Cardiac muscle cell (in vitro differentiated cells and primary cell): Measurements from ENCODE around the gene SFN. TPM values are rescaled to one million over a fixed set of nuclear protein-coding genes. Genes with fewer than 3 reads are reported as not detected.

Experiments
- DNase-seq, 2 donors: peaks; one replicate each; pipeline versions ENCODE4 v3.0.0 to v3.0.0-alpha.2; 2010 to 2017; ENCODE audit warnings: low read depth in 1 of 2, low spot score in 1 of 2
- H3K27ac ChIP-seq: fragments of 200-600 bp; sonication (generic); 2 replicates; pipeline ENCODE4 v1.5.1; 2016
- H3K27me3 ChIP-seq: fragments of 200-600 bp; sonication (generic); 2 replicates; pipeline ENCODE4 v1.6.0; 2016; ENCODE audit warnings: control low read depth
- H3K36me3 ChIP-seq: fragments of 200-600 bp; sonication (generic); 2 replicates; pipeline ENCODE4 v1.5.1; 2016; ENCODE audit warnings: control low read depth
- H3K4me1 ChIP-seq: fragments of 200-600 bp; sonication (generic); 2 replicates; pipeline ENCODE4 v1.8.1; 2017; ENCODE audit warnings: low read depth, mild to moderate bottlenecking, mixed run types
- H3K4me3 ChIP-seq: fragments of 200-600 bp; sonication (generic); 2 replicates; pipeline ENCODE4 v1.5.1; 2016; ENCODE audit warnings: mild to moderate bottlenecking
- H3K9me3 ChIP-seq: fragments of 200-600 bp; sonication (generic); 2 replicates; pipeline ENCODE4 v1.5.1; 2017; ENCODE audit warnings: low read depth, mild to moderate bottlenecking, control low read depth
- polyA plus RNA-seq: library from polyadenylated mRNA; unstranded; fragments of >200 nt; fragmentation: Nextera tagmentation; extraction: Ambion mirVana; gene quantifications from 2 replicates; pipeline ENCODE4 v1.2.1, GENCODE V29; 2016
- total RNA-seq: library from RNA; depleted of rRNA; stranded (reverse); fragments of >200 nt; gene quantifications from 2 replicates; pipeline ENCODE4 v1.2.3, GENCODE V29; 2016
- TF ChIP-seq, protein P1 (sequence below): IDR thresholded peaks from 2 replicates; pipeline ENCODE4 v1.5.1; 2012; ENCODE audit warnings: low read depth, mild to moderate bottlenecking, low read length

The SFN gene
- total and polyA plus RNA-seq, 2 experiments from 2014 or later: 0.13 to 0.15 TPM

DNA sequence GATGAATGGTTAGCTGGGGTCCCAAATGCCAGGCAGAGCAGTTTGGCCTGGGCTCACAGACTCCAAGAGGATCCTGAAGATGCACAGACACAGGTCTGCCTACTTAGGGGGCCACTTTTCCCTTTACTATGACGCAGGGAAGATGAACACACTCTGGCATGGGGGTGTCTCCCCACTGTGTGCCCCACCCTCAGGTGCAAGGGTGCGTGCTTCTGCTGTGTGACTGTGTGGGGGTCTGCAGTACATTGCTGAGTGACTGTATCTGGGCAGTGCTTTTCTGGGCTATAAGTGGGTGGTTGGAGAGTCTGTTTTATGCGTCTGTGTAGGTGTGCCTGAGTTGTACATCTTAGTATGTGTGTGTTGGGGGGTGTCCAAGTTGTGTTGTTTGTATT is 47.0 kb downstream of the SFN start:
- Histone ChIP-seq H3K27ac (no peak overlapping the region), H3K4me1 (peaks cover 17% of the 10 kb centered on the region), H3K36me3 (no peaks in the 10 kb centered on the region), H3K9me3 (no peaks in the 10 kb centered on the region), H3K4me3 (no peak overlapping the region), H3K27me3 (no peaks in the 10 kb centered on the region)
- TF ChIP-seq, protein P1, sequence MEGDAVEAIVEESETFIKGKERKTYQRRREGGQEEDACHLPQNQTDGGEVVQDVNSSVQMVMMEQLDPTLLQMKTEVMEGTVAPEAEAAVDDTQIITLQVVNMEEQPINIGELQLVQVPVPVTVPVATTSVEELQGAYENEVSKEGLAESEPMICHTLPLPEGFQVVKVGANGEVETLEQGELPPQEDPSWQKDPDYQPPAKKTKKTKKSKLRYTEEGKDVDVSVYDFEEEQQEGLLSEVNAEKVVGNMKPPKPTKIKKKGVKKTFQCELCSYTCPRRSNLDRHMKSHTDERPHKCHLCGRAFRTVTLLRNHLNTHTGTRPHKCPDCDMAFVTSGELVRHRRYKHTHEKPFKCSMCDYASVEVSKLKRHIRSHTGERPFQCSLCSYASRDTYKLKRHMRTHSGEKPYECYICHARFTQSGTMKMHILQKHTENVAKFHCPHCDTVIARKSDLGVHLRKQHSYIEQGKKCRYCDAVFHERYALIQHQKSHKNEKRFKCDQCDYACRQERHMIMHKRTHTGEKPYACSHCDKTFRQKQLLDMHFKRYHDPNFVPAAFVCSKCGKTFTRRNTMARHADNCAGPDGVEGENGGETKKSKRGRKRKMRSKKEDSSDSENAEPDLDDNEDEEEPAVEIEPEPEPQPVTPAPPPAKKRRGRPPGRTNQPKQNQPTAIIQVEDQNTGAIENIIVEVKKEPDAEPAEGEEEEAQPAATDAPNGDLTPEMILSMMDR: no peak
- no peak for DNase-seq

DNA sequence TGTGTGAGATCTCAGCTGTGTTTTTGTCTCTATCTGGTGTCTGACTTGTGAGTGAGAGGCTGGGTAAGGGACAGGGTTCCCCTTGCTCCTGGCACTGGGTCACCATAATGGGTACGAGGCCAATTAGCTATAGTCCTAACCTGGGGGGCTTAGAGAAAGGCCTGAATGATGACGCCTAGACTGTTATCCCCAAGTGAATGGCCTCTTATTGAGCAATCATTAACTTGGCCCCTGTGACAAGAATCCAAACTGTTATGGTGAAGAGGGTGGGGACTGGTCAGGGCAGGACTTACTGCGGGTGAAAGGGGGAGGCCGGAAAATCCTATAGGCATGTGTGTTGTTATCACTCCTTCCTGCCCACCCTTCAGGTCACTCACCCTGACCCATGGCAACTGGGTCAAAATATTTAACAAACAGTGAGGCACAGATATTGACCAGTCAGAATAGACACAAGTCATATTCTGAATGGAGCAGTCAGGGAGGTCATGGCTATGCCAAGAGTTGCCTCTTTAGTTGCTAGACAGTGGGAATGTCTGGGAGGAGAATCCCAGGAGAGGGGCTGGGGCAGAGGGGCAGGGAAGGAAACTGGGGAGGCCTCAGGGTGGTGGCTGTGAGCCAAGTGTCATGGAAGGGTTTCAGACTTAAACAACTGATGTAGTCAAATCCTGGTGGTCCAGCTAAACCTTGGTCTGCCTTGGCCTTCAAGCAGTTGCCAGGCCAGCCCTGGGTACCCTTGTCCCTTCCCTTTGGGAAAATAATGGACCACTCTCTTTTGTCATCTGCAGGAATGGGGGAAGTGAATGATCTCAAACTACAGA is 47.6 kb downstream of the SFN start:
- Histone ChIP-seq H3K36me3 (no peaks in the 10 kb centered on the region), H3K4me1 (peaks cover 17% of the 10 kb centered on the region), H3K4me3 (no peak overlapping the region), H3K27ac (no peak overlapping the region), H3K27me3 (no peaks in the 10 kb centered on the region), H3K9me3 (no peaks in the 10 kb centered on the region)
- no peak for DNase-seq
- TF ChIP-seq, protein P1: no peak

DNA sequence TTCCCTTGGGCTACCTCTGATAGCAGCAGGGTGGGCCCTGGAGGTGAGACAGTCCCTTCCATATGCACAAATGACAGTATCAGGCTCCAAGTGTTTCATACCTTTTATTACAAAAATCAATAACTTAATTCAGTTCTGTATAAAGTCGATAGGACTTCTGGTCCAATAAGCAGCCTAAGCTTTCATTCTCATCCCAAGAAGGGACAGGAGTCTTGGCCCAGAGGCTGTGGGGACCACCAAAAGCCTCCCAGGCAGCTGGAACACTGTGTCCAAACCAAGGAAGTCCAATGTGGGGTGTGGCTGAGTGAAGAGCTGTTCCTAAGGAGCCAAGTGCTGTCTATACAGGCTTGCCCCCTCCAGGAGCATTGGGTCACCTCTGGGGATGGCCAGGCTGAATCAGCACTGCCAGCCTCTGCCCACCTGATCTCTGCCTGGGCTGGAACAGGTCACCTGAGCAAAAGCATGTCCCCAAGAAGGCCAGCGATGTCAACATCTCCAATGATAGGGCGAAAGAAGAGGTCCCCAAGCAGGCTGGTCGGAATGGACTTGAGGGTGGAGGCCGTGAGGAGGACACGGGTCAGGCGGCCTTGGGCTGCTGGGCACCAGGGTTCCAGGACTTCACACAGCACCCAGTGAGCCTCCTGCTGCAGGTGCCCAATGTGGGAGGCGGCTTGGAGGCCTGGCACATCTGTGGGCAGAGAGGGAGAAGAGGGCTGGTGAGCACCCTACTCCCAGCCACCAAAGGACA is 48.6 kb downstream of the SFN start:
- TF ChIP-seq, protein P1: no peak
- no peaks in the 10 kb centered on the region for H3K27me3 ChIP-seq
- DNase-seq: no peak

DNA sequence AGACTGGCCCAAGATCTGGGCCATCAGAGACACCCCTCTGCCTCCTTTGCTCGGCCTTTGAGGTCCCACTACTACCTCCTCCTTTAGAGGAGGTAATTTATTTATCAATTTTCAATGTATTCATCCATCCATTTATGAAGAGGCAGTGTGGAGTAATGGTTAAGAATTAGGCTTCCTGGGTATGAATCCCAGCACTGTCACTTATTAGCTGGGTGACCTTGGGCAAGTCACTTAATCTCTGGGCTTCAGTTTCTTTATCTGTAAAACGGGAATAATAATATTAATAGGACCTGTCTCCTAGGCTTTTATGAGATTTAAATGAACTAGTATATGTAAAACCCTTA is 49.2 kb downstream of the SFN start:
- TF ChIP-seq, protein P1: no peak
- Histone ChIP-seq H3K4me3 (no peak overlapping the region), H3K9me3 (no peaks in the 10 kb centered on the region), H3K27me3 (no peaks in the 10 kb centered on the region), H3K36me3 (no peaks in the 10 kb centered on the region), H3K27ac (no peak overlapping the region), H3K4me1 (peaks cover 17% of the 10 kb centered on the region)
- no peak for DNase-seq

More for the DNA sequence above, 48.6 kb downstream of the SFN start:
- peaks cover 17% of the 10 kb centered on the region for H3K4me1 ChIP-seq
- no peak overlapping the region for H3K27ac ChIP-seq
- H3K36me3 ChIP-seq: no peaks in the 10 kb centered on the region
- no peak overlapping the region for H3K4me3 ChIP-seq
- H3K9me3 ChIP-seq: no peaks in the 10 kb centered on the region

DNA sequence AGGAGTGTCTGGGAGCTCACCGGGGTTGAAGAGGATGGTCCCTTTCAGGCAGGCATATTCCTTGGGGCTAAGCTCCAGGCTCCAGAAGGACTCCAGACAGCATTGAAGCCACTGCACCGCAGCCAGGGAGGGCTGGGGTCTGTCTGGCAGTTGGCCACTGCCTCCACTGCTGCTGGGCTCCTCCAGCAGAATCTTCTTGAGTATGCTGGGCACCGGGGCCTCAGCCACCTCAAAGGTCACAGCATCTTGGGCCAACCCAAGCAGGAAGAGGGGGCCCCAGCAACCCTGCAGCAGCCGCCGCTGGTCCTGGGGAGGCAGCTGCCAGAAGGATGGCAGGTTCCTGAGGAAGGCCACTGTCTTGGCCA is 50.4 kb downstream of the SFN start:
- no peaks in the 10 kb centered on the region for H3K27me3 ChIP-seq
- DNase-seq: no peak
- no peak overlapping the region for H3K4me3 ChIP-seq
- TF ChIP-seq, protein P1: no peak
- H3K9me3 ChIP-seq: no peaks in the 10 kb centered on the region
- peaks cover 17% of the 10 kb centered on the region for H3K4me1 ChIP-seq
- H3K27ac ChIP-seq: peak overlapping the region; percentile 84
- no peaks in the 10 kb centered on the region for H3K36me3 ChIP-seq

Other genes with a start within 250 kb of the SFN start
- 52.9 and 93.3 TPM in 2 replicates for gene ARID1A, start 167.1 kb upstream of the SFN start, total RNA-seq
- gene ARID1A, start 167.1 kb upstream of the SFN start, polyA plus RNA-seq: 28.5 and 43.1 TPM in 2 replicates
- 8.5 and 13.7 TPM in 2 replicates for gene PIGV, start 75.2 kb upstream of the SFN start, total RNA-seq
- gene PIGV, start 75.2 kb upstream of the SFN start, polyA plus RNA-seq: 11.7 and 12.4 TPM in 2 replicates
- gene ZDHHC18, start 36.5 kb upstream of the SFN start, total RNA-seq: 16.2 and 16.6 TPM in 2 replicates
- gene ZDHHC18, start 36.5 kb upstream of the SFN start, polyA plus RNA-seq: 16.1 and 16.6 TPM in 2 replicates
- 18.4 and 21.5 TPM in 2 replicates for gene GPN2, start 27.1 kb downstream of the SFN start, total RNA-seq
- 32.2 and 35.4 TPM in 2 replicates for gene GPN2, start 27.1 kb downstream of the SFN start, polyA plus RNA-seq
- gene GPATCH3, start 37.3 kb downstream of the SFN start, total RNA-seq: 11.0 and 16.1 TPM in 2 replicates
- gene GPATCH3, start 37.3 kb downstream of the SFN start, polyA plus RNA-seq: 15.9 and 16.1 TPM in 2 replicates
- gene NR0B2, start 50.8 kb downstream of the SFN start, total RNA-seq: 3.3 and 3.9 TPM in 2 replicates
- gene NR0B2, start 50.8 kb downstream of the SFN start, polyA plus RNA-seq: 2.1 and 2.4 TPM in 2 replicates
- gene NUDC, start 58.6 kb downstream of the SFN start, total RNA-seq: 73.8 and 99.6 TPM in 2 replicates
- 152 and 192 TPM in 2 replicates for gene NUDC, start 58.6 kb downstream of the SFN start, polyA plus RNA-seq
- 0.63 and 0.67 TPM in 2 replicates for gene KDF1, start 97.3 kb downstream of the SFN start, total RNA-seq
- gene KDF1, start 97.3 kb downstream of the SFN start, polyA plus RNA-seq: 0.35 and 0.37 TPM in 2 replicates
- gene TRNP1, start 130.5 kb downstream of the SFN start, total RNA-seq: 61.7 and 63.7 TPM in 2 replicates
- gene TRNP1, start 130.5 kb downstream of the SFN start, polyA plus RNA-seq: 42.9 and 55.5 TPM in 2 replicates
- gene TENT5B, start 149.7 kb downstream of the SFN start, total RNA-seq: 8.8 and 9.4 TPM in 2 replicates
- gene TENT5B, start 149.7 kb downstream of the SFN start, polyA plus RNA-seq: 6.8 and 8.5 TPM in 2 replicates